GM11168 (cell line): ENCODE data around the gene ORMDL1.

ENCODE experiments used
- in situ Hi-C: fragments of 300-500 bp; cut with MboI; formaldehyde crosslinking; loops from one replicate; pipeline ENCODE4 v1.12.0; 2022; ENCODE audit warnings: low sequenced_read_pairs; ENCODE audit not compliant: unreplicated experiment

ORMDL1 gene, protein sequence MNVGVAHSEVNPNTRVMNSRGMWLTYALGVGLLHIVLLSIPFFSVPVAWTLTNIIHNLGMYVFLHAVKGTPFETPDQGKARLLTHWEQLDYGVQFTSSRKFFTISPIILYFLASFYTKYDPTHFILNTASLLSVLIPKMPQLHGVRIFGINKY

DNA sequence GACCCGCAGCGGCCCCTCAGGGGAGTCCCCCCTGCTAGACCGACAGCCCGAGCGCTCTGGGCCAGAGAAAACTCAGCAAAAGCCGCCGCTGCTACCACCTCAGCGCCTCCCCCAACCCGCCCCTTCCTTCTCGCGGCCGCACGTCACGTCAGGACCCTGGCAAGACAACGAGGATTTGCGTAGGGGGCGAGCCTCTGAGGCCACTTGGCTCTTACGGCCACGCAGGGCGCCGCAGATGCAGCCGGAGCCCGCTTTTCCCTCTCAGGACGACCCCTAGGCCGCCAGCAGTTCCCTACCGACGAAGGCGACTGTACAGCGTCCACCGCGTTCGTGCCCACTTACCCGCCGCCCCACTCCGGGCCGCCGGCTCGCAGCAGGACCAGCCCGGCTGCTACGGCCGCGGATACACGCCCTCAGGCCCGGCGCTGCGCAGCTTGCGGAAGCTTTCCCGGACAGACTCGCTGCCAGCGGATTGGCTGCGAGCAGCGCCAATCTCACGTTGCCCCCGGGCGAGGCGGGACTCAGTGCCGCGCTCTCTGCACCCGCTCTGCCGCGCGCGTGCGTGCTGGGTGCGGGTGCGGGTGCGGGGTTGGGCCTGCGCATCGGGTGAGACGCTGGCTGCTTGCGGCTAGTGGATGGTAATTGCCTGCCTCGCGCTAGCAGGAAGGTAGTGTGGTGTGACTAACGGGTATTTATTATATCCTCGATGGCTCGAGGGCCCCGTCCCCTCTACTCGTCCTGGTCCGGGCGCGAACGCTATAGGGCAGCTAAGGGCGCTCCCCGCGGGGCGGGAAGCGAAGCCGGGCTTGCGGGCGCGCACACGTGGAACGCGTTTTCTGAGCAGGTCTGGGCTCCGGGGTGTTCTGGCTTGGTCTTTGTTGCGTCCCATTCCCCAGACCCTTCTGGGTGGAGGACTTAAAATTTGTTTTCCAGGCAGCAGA is at the start of gene ORMDL1, which contains the start of gene PMS1:
TSS of gene ORMDL1 (minus strand) at position 413 of the 941 bp plus-strand sequence. CDS start 1,744 bp downstream, outside the sequence.
TSS of gene PMS1 (plus strand) at position 524 of the 941 bp plus-strand sequence. CDS start 7,360 bp downstream, outside the sequence.
- in situ Hi-C loops = no loop called here

DNA sequence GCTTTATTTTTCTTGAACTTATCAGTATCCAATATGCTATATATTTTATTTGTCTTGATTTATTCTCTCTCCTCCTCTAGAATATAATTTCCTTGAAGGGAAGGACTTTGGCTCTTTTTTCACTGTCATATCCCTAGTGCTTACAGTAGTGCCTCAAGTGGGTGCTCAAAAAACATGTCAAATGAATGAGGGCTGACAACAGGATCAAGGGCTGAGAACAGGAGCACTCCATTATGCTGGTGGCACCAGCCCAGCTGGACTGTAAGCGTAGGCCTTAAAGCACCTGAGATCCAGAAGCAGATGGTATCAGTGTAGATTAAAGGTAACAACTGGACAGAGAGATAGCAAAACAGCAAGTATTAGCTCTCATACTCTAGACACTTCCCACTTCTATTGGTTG is 46.4 kb upstream of the ORMDL1 start:
- in situ Hi-C loops = no loop called here

DNA sequence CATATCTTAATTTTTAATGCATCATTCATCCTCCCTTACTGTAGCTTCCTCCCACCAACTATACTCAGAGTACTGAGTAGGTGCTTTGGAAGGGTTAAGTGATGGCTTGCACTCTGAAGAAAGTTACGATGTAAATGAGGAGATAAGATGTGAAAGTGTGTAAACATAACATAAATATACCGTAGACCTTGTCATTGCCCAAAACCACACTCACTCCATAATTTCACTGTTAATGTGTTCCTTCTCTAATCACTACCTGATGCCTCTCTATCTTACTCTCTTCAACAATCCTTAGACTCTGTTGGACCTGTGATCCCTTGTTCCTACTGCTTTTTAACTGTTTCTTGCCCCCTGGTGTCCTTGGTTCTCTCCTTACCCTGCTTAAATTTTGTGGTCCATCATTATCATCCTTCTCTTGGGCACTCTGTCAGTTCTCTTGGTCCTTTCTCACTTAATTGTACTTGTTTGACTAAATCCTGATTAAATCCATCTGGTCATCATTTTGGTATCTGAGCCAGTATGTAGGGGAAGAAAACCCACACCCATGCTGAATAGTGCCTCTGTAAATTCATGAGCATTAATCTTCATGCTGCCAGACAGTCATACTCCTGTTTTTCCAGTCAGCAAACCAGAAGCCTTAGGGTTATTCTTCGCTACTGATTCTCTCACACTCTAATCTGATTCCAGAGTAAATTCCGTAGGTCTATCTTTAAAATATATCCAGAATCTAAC is 45.1 kb upstream of the ORMDL1 start:
- in situ Hi-C loops = no loop called here

DNA sequence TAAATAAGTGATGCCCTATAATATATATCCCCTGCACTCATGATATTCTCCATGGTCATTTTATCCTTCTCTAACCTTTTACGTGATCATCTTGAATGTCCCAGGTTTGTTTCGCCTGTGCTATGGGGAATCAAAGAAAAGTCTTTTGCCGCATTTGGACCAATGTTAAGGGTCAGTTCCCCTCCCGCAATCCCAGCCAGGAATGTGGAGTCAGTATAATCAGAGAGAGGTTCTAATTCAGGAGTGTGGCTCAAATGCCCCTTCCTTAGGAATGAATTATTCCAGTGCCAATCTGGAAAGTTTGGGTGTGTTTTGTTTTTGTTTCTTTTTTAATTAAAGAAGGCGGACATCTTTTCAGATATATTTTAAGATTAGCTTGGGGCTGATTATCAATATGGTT is 41.9 kb upstream of the ORMDL1 start:
- in situ Hi-C loops = no loop called here

DNA sequence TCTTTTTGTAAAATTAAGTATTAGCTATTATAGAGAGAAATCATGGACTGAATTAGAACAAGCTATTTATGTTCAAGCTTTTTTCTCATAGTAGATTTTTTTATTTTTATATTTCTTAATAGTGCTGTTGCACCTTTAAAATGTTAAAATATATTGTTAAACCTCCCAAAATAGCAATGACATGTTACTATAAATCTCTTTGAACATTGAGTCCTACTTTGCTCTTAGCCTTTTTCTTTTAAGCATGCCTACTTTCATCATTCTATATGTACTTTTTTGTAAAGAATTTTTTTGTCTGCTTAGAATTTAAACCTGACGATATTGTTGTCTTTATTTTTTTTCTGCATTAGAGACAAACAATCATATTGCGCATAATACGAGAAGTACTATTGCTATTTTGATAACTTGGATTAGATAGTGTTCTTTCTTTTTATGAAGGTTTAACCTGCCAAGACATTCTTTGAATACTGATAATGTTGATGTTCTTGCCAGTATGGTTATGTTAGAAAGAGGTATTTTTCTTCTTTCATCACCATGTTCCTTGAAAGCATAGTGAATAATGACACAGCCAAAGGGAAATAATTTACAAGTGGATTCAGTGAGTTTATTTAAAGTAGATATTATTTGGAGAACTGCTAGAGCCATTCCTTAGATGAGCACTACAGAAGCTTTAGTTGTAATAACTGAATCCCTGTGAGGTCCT is 40.7 kb upstream of the ORMDL1 start:
- in situ Hi-C loops = no loop called here

DNA sequence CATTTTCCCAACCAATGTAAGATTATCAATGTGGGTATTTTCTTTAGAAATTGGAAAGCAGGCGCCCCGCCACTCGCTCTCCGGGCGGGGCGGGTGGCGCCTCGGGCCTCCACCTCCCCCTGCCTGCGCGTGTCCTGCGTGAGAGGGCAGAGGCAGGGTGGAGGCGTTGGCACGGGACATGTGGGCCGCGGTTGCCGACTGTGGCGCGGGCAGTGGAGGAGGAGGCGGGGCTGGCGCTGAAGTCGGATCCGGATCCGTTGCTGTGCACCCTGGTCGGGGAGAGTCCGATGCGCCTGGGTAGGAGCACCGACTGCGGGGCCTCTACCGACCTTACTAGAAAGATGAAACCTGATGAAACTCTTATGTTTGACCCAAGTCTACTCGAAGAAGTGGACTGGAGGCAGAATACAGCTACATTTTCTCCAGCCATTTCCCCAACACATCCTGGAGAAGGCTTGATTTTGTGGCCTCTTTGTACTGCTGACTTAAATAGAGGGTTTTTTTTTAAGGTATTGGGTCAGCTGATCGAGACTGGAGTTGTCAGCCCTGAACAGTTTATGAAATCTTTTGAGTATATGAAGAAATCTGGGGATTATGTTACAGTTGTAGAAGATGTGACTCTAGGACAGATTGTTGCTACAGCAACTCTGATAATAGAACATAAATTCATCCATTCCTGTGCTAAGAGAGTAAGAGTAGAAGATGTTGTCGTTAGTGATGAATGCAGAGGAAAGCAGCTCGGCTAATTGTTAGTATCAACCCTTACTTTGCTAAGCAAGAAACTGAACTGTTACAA is 38.0 kb upstream of the ORMDL1 start:
- in situ Hi-C loops = no loop called here

DNA sequence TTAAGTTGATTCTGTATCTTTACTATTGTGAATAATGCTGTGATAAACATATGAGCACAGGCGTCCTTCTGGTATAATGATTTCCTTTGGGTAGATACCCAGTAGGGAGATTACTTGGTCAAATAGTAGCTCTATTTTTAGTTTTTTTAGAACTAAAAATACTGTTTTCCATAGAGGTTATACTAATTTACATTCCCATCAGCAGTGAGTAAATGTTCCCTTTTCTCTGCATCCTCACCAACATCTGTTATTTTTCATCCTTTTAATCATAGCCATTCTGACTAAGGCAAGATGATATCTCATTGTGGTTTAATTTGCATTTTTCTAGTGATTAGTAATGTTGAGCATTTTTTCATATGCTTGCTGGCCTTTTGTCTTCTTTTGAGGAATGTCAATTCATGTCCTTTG is 35.2 kb upstream of the ORMDL1 start:
- in situ Hi-C loops = no loop called here

DNA sequence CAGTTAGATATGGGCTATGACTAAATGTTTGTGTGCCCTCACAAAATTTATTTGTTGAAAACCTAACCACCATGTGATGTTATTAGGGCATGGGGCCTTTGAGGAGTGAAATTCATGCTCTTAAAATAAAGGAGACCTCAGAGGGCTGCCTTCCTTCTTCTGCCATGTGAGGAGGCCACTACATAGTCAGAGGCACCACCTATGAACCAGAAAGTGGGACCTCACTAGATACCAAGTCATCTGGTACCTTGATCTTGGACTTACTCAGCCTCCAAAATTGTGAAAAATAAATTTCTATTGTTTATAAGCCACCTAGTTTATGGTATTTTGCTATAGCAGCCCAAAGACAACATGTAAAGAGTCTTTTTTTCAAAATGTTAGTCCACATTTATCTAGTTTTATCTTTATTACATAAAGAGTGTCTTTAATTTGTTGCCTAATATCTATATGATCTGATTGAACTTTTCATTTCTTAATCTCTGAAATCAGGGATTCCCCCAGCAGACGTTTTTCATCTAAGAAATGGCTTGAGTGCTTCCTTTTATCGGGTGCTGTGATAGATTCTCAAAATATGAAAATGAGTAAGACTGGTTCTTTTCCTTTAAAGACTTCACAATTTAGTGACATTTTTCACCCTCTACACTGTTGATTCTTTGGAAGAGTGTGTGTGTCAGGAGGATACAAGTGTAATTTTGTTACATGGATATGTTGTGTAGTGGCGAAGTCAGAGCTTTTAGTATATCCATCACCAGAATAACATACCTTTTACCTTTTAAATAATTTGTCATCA is 34.3 kb upstream of the ORMDL1 start:
- in situ Hi-C loops = no loop called here

DNA sequence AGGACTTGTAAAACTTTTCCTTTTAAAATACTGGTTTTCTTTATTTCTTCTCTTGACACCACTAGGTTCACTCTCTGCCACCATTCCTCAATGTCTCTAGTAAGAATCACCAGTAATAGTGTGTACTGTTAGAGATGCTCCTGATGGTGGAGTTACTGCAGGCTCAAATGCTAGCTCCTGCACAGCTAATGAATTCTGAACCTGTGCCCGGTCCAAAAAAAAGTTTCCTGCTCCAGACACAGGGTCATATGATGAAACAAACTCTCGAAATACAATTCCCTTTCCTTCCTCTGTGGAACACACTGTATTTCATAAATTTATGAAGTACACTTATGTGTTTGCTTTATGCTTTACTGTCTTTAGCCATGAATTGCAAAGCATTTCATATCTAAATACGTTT is 19.3 kb upstream of the ORMDL1 start:
- in situ Hi-C loops = no loop called here

DNA sequence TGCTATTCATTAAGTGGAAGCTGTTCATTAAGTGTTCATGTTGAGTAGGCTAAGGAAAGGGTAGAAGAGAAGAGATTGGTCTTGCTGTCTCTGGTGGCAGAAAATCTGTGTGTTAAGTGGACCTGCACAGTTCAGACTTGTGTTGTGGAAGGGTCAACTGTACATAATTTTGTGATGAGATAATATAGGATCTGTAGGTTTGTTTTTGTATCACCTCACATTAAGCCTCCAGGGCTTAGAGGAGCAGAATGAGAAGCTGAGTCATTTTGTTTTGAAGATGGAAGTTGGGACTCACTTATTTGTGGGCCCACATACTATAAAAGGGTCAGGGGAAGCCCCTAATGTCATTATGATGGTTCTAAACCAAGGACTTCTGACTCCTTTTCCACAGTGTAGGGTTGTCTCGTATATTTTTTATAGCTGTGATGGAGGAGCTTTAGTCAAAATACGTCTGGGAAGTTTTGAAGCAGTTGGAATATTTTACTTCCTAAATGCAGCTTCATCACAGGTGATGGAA is 18.3 kb upstream of the ORMDL1 start:
- in situ Hi-C loops = no loop called here

DNA sequence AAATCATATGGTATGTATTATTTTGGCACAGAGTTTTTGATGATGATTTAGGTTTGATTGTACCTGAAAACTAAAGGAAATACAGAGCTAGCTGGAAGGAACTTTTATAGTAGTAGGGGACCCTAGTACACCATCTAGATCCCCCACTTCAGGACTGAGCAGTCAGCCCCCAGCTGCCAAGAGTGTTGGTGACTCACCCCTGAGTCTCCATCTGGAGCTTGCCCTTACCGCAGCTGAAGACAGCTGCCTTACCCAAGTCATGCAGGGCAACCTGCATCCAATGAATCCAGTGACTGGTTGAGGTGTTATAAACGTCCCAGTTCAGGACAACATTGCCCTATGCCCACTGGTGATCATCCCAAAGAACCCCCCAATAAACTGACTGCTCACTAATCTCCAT is 15.4 kb upstream of the ORMDL1 start:
- in situ Hi-C loops = loop anchor here (10.0 kb wide), 1 partner anchor 265 kb away; the partner anchor contains the start of gene MSTN

DNA sequence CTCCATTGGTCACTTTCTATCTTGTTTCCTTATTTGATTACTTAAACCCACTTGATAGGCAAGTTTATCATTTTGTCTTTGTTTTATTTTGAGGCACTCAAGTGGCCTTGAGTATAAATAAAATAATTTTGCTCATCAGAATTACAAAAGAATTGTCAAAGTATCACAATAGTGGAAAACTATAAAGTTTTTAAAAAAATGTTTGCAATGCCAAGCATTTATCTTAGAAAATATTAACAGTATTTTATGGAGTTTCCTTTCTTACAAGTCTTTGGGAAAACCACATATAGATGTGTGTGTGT is 14.8 kb upstream of the ORMDL1 start:
- in situ Hi-C loops = loop anchor here (10.0 kb wide), 1 partner anchor 266 kb away; the partner anchor contains the start of gene MSTN

DNA sequence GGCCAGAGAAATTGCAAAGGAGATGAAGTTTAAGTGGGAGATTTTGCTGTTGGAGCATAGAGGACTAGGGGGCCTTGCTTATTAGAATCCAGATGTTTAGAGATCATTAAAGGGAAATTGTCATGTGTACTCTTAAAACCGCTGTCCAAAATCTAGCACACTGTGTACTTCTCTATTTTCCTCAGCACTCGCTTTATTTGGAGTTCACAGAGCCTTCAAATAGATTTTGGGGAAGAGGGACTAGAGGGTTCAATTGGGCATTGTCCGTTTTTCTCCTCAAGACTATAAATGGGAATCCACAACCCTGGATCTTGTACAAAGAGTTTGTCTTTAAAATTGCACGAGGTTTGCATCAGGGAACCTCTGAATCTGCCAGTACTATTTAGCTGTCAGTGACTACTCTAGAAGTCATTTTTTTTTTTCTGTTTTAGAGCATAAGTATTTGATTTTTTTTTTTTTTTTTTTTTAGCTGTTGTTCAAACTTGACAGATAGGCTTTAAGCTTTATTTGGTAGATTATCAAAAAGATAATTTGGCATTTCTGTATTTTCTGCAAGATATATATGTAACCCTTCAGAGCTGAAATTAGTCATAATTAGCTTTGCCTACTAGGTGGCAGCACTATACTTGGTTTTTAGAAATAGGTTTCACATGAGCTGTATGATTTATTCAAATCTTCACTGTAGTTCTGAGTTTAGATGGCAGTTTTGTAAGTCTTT is 14.3 kb upstream of the ORMDL1 start:
- in situ Hi-C loops = loop anchor here (10.0 kb wide), 1 partner anchor 266 kb away; the partner anchor contains the start of gene MSTN

DNA sequence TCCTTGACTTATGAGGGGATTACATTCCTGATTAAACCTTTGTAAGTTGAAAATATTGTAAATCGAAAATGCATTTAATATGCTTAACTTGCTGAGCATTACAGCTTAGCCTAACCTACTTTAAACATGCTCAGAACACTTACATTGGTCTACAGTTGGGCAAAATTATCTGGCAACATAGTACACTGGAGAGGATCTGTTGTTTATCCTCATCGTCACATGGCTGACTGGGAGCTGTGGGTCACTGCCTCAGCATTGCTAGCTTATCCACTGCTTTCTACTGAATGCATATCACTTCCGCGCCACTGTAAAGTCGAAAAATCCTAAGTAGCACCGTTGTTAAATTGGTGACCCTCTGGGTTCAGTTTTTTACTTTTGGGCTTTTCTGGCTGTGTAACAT is 13.8 kb upstream of the ORMDL1 start:
- in situ Hi-C loops = loop anchor here (10.0 kb wide), 1 partner anchor 267 kb away; the partner anchor contains the start of gene MSTN

DNA sequence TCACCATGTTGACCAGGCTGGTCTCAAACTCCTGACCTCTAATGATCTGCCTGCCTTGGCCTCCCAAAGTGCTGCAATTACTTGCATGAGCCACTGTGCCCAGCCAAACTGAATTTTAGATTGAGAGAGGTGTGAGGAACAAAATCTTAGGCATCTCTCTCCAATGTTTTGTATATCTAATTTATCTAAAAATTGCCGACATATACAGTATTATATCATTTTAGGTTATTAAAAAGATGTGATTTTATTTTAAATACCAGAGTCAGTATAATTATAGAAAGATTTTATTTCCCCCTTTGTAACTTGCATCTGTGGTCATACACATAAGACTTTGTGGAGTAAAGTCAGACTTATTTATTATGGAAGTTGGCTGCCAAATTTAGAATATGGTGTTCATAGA is 10.2 kb upstream of the ORMDL1 start:
- in situ Hi-C loops = loop anchor here (10.0 kb wide), 1 partner anchor 270 kb away; the partner anchor contains the start of gene MSTN

DNA sequence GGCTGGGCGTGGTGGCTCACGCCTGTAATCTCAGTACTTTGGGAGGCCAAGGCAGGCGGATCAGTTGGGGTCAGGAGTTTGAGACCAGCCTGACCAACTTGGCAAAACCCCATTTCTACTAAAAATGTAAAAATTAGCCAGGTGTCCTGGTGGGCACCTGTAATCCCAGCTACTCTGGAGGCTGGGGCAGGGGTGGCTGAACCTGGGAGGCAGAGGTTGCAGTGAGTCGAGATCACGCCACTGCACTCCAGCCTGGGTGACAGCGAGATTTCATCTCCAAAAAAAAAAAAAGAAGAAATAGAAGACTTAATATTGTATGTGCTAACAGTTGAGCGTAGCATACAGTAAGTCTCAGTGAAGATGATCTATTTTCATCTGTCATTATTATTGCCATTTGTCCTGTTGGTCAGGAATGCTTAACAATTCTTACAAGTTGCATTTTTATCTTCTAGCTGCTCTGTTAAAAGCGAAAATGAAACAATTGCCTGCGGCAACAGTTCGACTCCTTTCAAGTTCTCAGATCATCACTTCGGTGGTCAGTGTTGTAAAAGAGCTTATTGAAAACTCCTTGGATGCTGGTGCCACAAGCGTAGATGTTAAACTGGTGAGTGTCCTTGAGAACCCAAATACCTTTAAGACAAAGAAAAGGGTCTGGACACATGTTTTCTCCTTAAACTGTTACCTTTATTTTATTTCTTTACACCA is 7.4 kb upstream of the ORMDL1 start:
- in situ Hi-C loops = loop anchor here (10.0 kb wide), 1 partner anchor 273 kb away; the partner anchor contains the start of gene MSTN

DNA sequence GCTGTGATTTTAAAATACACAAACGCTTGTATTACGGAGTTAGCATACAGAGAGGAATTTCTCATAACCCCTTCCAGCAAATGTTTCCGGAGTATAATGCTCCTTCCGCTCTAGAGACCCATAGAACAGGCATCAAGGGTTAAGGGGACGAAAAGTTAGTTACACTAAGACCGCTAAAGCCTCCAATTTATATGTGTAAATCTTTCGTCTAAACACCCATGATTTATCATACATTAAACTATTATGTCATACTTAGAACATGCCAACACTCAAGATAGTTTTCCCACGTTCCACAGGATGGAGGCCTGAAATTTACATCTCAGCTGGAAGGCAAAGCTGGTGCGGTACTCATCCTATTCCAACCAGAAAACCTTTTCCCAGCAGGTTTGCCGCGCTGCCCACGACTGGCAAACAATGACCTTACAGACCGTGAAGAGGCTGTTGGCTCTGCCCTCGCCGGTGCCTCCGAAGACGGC is 650 bp downstream of the ORMDL1 start:
- in situ Hi-C loops = no loop called here
